Transverse colon (tissue), 4 donors: Measurements from ENCODE around the gene CCN2. TPM values are rescaled to one million over a fixed set of nuclear protein-coding genes. Genes with fewer than 3 reads are reported as not detected.
A peak's percentile ranks its signal among the peaks of the same experiment; 100 is the strongest.

Source experiments
- DNase-seq: peaks from one replicate; pipeline ENCODE4 v3.0.0-alpha.2; 2019
- H3K27ac ChIP-seq, 4 donors: fragments of 200-600 bp; sonication (generic); 2 replicates each; pipeline ENCODE4 v1.5.1; 2016 to 2018; ENCODE audit warnings: inconsistent platforms in 4 of 4
- H3K27me3 ChIP-seq: fragments of 200-600 bp; sonication (generic); 2 replicates; pipeline ENCODE4 v1.5.1; 2017; ENCODE audit warnings: inconsistent platforms
- H3K36me3 ChIP-seq, 4 donors: fragments of 200-600 bp; sonication (generic); 2 replicates each; pipeline ENCODE4 v1.5.1; 2017 to 2019; ENCODE audit warnings: inconsistent platforms in 4 of 4
- H3K4me1 ChIP-seq, 4 donors: fragments of 200-600 bp; sonication (generic); 2 replicates each; pipeline ENCODE4 v1.5.1; 2017 to 2020; ENCODE audit warnings: inconsistent platforms in 4 of 4
- H3K4me3 ChIP-seq, 4 donors: fragments of 200-600 bp; sonication (generic); 1 replicate in 1 of 4; 2 replicates in 3 of 4; pipeline versions ENCODE4 v1.5.1 to v1.6.1; 2017 to 2019; ENCODE audit warnings: inconsistent platforms in 4 of 4
- H3K9me3 ChIP-seq, 2 donors: fragments of 200-600 bp; sonication (generic); 2 replicates each; pipeline ENCODE4 v1.5.1; 2017 to 2019; ENCODE audit warnings: inconsistent platforms in 2 of 2
- EP300 ChIP-seq: sonication (generic); formaldehyde crosslinking; IDR thresholded peaks from one replicate; pipeline ENCODE4 v1.6.1; 2017; ENCODE audit warnings: antibody characterized with exemption, low read depth
- POLR2A ChIP-seq: fragments of 450-650 bp; IDR thresholded peaks from one replicate; pipeline ENCODE4 v1.6.1; 2016; ENCODE audit warnings: antibody characterized with exemption, mild to moderate bottlenecking, moderate library complexity
- POLR2AphosphoS5 ChIP-seq, 3 donors: sonication (generic); formaldehyde crosslinking; IDR thresholded peaks; one replicate each; pipeline ENCODE4 v1.6.1; 2016; ENCODE audit warnings: antibody characterized with exemption in 3 of 3
- WGBS, 2 donors: methylation state at CpG; one replicate each; pipeline ENCODE4 v1.1.5; 2018; ENCODE audit warnings: low coverage in 1 of 2; 5-methylcytosine and 5-hydroxymethylcytosine counted together
- in situ Hi-C, 4 donors: fragments of 200-750 bp; cut with MboI; loops; one replicate each; pipeline versions ENCODE4 v1.15.0 to v1.15.1; 2017; ENCODE audit warnings: low sequenced_read_pairs in 3 of 4, low pct_ligation_motif_present in 1 of 4, low pct_unique_long_range_greater_than_20kb in 1 of 4
- intact Hi-C: fragments of 100-400 bp; cut with DNase I; formaldehyde crosslinking; loops from one replicate; pipeline ENCODE4 v1.15.1; 2023; ENCODE audit warnings: low total_unique reads
- total RNA-seq, 4 donors: library from RNA; depleted of rRNA; stranded (reverse); fragments of >200 nt; gene quantifications; one replicate each; pipeline ENCODE4 v1.1.0, GENCODE V29; 2016
- TF ChIP-seq, protein P1 (sequence below), 5 experiments: fragments of 200-600 bp in 3 of 5; fragments of 450-650 bp in 2 of 5; sonication (generic) in 3 of 5; IDR thresholded peaks; 1 replicate in 2 of 5; 2 replicates in 3 of 5; pipeline ENCODE4 v1.5.1; 2016 to 2017; ENCODE audit warnings: antibody characterized with exemption in 5 of 5, inconsistent platforms in 3 of 5, mild to moderate bottlenecking in 2 of 5, moderate library complexity in 1 of 5

CCN2 gene
- total RNA-seq, 4 donors from 2014 or later: 37.0 to 146 (median 58.0) TPM

DNA sequence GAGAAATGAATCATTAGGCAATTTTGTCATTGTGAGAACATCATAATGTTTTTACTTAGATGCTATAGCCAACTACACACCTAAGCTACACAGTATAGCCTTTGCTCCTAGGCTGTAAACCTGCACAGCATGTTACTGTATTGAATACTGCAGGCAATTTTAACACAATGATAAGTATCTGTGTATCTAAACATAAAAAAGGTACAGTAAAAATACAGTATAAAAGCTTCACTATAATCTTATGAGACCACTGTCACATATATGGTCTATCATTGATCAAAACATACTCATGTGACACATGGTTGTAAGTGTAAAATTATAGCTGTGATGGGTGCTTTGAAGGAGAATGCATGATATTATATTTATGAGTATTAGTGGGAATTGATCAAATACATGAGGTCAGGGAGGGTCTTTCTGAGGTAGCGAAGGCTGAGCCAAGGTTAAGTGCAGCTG lies 29.2 kb upstream of the CCN2 start:
- no peaks in the 10 kb centered on the region for H3K27me3 ChIP-seq
- no peaks in the 10 kb centered on the region for H3K9me3 ChIP-seq
- in situ Hi-C loops: no loop called here
- TF ChIP-seq POLR2AphosphoS5 (IDR thresholded peaks at IDR 0.05) (no peak), EP300 (no peak), POLR2A (no peak)
- TF ChIP-seq, protein P1, sequence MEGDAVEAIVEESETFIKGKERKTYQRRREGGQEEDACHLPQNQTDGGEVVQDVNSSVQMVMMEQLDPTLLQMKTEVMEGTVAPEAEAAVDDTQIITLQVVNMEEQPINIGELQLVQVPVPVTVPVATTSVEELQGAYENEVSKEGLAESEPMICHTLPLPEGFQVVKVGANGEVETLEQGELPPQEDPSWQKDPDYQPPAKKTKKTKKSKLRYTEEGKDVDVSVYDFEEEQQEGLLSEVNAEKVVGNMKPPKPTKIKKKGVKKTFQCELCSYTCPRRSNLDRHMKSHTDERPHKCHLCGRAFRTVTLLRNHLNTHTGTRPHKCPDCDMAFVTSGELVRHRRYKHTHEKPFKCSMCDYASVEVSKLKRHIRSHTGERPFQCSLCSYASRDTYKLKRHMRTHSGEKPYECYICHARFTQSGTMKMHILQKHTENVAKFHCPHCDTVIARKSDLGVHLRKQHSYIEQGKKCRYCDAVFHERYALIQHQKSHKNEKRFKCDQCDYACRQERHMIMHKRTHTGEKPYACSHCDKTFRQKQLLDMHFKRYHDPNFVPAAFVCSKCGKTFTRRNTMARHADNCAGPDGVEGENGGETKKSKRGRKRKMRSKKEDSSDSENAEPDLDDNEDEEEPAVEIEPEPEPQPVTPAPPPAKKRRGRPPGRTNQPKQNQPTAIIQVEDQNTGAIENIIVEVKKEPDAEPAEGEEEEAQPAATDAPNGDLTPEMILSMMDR (IDR thresholded peaks at IDR 0.05): no peak
- H3K4me1 ChIP-seq: peaks cover 6 to 37% (median 16%) of the 10 kb centered on the region in 4 donors
- no peak overlapping the region for H3K4me3 ChIP-seq
- intact Hi-C loops: no loop called here
- no peaks in the 10 kb centered on the region for H3K36me3 ChIP-seq
- H3K27ac ChIP-seq: peak overlapping the region in 3 of 4 donors; percentile 47 to 65 (median 62)
- DNase-seq: no peak
- 51 to 83% methylated on average over 1 of the region's 1 CpG for WGBS, 2 donors

GRCh38 chr6:131979515-131980337 lies 28.6 kb upstream of the CCN2 start:
- no peak for TF ChIP-seq POLR2AphosphoS5 (IDR thresholded peaks at IDR 0.05)
- TF ChIP-seq POLR2A: no peak
- TF ChIP-seq, protein P1 (IDR thresholded peaks at IDR 0.05): no peak
- H3K27me3 ChIP-seq: no peaks in the 10 kb centered on the region
- no peak overlapping the region for H3K4me3 ChIP-seq
- peak overlapping the region in 2 of 4 donors; percentile 15 to 62 for H3K27ac ChIP-seq
- H3K36me3 ChIP-seq: no peaks in the 10 kb centered on the region
- H3K9me3 ChIP-seq: no peaks in the 10 kb centered on the region
- 76 to 84% methylated on average over 3 to 5 of the region's 5 CpGs for WGBS, 2 donors
- in situ Hi-C loops (no loop called here), intact Hi-C loops (no loop called here)
- no peak for DNase-seq
- peaks cover 6 to 37% (median 16%) of the 10 kb centered on the region in 4 donors for H3K4me1 ChIP-seq

DNA sequence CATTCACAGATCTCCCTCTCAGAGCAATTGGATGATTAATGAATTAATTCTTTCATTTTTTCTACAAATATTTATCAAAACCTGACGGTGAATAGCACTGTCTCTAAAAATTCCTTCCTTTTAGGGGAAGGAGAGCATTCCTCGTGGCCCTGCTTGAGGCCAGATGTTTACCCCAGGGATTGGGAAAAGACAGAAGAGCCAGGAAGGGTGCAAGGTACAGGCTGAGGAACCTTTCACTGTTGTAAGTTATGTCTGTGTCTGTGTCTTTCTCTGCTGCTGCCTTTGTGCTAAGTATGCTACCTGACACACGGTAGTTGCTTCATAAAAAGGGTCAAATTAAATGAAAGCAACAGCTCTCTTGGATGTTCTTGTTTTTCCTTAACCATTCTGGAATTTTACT lies 27.4 kb upstream of the CCN2 start:
- H3K4me3 ChIP-seq: no peak overlapping the region
- H3K27ac ChIP-seq: no peak overlapping the region
- no peak for DNase-seq
- TF ChIP-seq EP300 (no peak), POLR2A (no peak), POLR2AphosphoS5 (IDR thresholded peaks at IDR 0.05) (no peak)
- TF ChIP-seq, protein P1 (IDR thresholded peaks at IDR 0.05): no peak
- H3K4me1 ChIP-seq: peaks cover 6 to 40% (median 16%) of the 10 kb centered on the region in 4 donors
- no peaks in the 10 kb centered on the region for H3K27me3 ChIP-seq
- 62 to 71% methylated on average over 2 to 3 of the region's 3 CpGs for WGBS, 2 donors
- H3K9me3 ChIP-seq: no peaks in the 10 kb centered on the region
- in situ Hi-C loops (no loop called here), intact Hi-C loops (no loop called here)
- H3K36me3 ChIP-seq: no peaks in the 10 kb centered on the region

GRCh38 chr6:131976545-131977061 lies 25.4 kb upstream of the CCN2 start:
- Histone ChIP-seq H3K27ac (no peak overlapping the region), H3K9me3 (no peaks in the 10 kb centered on the region), H3K4me3 (no peak overlapping the region), H3K4me1 (peaks cover 6 to 38% (median 15%) of the 10 kb centered on the region in 4 donors), H3K36me3 (no peaks in the 10 kb centered on the region), H3K27me3 (no peaks in the 10 kb centered on the region)
- WGBS, 2 donors: 34 to 53% methylated on average over 4 to 6 of the region's 6 CpGs
- intact Hi-C loops (no loop called here), in situ Hi-C loops (no loop called here)
- no peak for DNase-seq
- TF ChIP-seq POLR2AphosphoS5 (IDR thresholded peaks at IDR 0.05): no peak
- TF ChIP-seq EP300: no peak
- TF ChIP-seq, protein P1 (IDR thresholded peaks at IDR 0.05): no peak
- no peak for TF ChIP-seq POLR2A
